ENCODE data around the gene PPP6R2. TPM values are rescaled to one million over a fixed set of nuclear protein-coding genes. Genes with fewer than 3 reads are reported as not detected.

Gene PPP6R2
- total and polyA plus RNA-seq, 2 donors (not counting 3 experiments of a cell fraction or from before 2014, with no cell fraction given) = 38.6 to 54.6 TPM

GRCh38 chr22:50297510-50298265, 45.4 kb upstream of the PPP6R2 start:
- BruUV-seq (replicated peaks) = no TSS peak
- Histone ChIP-seq H3K27ac (ENCODE audit: insufficient read depth, low read depth, low read length) (no peak overlapping the region), H3K4me1 (ENCODE audit: control insufficient read depth, extremely low read depth, insufficient read depth, low read length) (peaks cover 25% of the 10 kb centered on the region), H3K9ac (replicated peaks; ENCODE audit: extremely low read depth, insufficient read depth, low read length) (no peak overlapping the region), H3K4me2 (ENCODE audit: insufficient read depth, low read length) (no peak overlapping the region), H3K79me2 (ENCODE audit: control insufficient read depth, insufficient read depth, low read length) (peaks cover 84% of the 10 kb centered on the region), H4K20me1 (replicated peaks; ENCODE audit: control insufficient read depth, extremely low read depth, insufficient read depth, low read length) (no peaks in the 10 kb centered on the region), H3K4me3 (replicated peaks in 1 of 3; ENCODE audit: insufficient read depth in 1 of 3, low read depth in 1 of 3, low read length in 3 of 3) (no peak overlapping the region), H3K9me1 (replicated peaks; ENCODE audit: control insufficient read depth, extremely low read depth, insufficient read depth, low read length) (no peaks in the 10 kb centered on the region), H3K9me3 (replicated peaks; ENCODE audit: control insufficient read depth, insufficient read depth, low read length) (no peaks in the 10 kb centered on the region), H3K27me3 (ENCODE audit: control insufficient read depth in 2 of 2, insufficient read depth in 2 of 2, low read length in 2 of 2) (no peaks in the 10 kb centered on the region), H3K36me3 (ENCODE audit: control insufficient read depth in 2 of 2, extremely low read depth in 1 of 2, insufficient read depth in 2 of 2, low read length in 2 of 2) (peaks cover 0 to 4% of the 10 kb centered on the region in 2 experiments), H2AFZ (ENCODE audit: low read depth, low read length) (no peak overlapping the region)
- FAIRE-seq = no peak
- no peak for DNase-seq (ENCODE audit: low read depth, low spot score)
- ChIA-PET POLR2A (no interaction called here), CTCF (no interaction called here)
- intact Hi-C loops (cut with micrococcal nuclease) (no loop called here), dilution Hi-C loops (cut with MboI; ENCODE audit: extremely low pct_ligation_motif_present, low sequenced_read_pairs) (no loop called here)
- TF ChIP-seq FOS (IDR thresholded peaks at IDR 0.05; ENCODE audit: borderline replicate concordance, insufficient read depth, low read length) = no peak
- TF ChIP-seq POLR2A (IDR thresholded peaks at IDR 0.05; ENCODE audit: low read depth, low read length) = no peak
- no peak for TF ChIP-seq MYC (IDR thresholded peaks at IDR 0.05; ENCODE audit: low read depth, low read length)
- TF ChIP-seq JUN (IDR thresholded peaks at IDR 0.05; ENCODE audit: borderline replicate concordance, insufficient read depth, insufficient read length, low read depth) = no peak
- no peak for TF ChIP-seq EZH2 (IDR thresholded peaks at IDR 0.05; ENCODE audit: borderline replicate concordance, low read depth, low read length, severe bottlenecking)
- TF ChIP-seq, protein P1, sequence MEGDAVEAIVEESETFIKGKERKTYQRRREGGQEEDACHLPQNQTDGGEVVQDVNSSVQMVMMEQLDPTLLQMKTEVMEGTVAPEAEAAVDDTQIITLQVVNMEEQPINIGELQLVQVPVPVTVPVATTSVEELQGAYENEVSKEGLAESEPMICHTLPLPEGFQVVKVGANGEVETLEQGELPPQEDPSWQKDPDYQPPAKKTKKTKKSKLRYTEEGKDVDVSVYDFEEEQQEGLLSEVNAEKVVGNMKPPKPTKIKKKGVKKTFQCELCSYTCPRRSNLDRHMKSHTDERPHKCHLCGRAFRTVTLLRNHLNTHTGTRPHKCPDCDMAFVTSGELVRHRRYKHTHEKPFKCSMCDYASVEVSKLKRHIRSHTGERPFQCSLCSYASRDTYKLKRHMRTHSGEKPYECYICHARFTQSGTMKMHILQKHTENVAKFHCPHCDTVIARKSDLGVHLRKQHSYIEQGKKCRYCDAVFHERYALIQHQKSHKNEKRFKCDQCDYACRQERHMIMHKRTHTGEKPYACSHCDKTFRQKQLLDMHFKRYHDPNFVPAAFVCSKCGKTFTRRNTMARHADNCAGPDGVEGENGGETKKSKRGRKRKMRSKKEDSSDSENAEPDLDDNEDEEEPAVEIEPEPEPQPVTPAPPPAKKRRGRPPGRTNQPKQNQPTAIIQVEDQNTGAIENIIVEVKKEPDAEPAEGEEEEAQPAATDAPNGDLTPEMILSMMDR (IDR thresholded peaks at IDR 0.05; ENCODE audit: extremely low read depth in 1 of 2, insufficient read depth in 1 of 2, low read depth in 1 of 2, low read length in 2 of 2) = no peak
- TF ChIP-seq POLR2AphosphoS5 (IDR thresholded peaks at IDR 0.05; ENCODE audit: insufficient read depth, low read depth, low read length) = no peak
- TF ChIP-seq GATA2 (IDR thresholded peaks at IDR 0.05; ENCODE audit: insufficient read depth, insufficient read length, low read depth, low read length) = no peak
- TF ChIP-seq, protein P2, sequence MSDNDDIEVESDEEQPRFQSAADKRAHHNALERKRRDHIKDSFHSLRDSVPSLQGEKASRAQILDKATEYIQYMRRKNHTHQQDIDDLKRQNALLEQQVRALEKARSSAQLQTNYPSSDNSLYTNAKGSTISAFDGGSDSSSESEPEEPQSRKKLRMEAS (IDR thresholded peaks at IDR 0.05; ENCODE audit: insufficient read depth, insufficient read length) = no peak
